Glomerular visceral epithelial cell (primary cell): ENCODE measurements around the gene PKN1.

Source experiments
- DNase-seq: peaks from one replicate; pipeline ENCODE4 v3.0.0-alpha.2; 2016; ENCODE audit errors: extremely low spot score

PKN1 gene

GRCh38 chr19:14514215-14514863 lies 81.2 kb downstream of the PKN1 start:
- DNase-seq = no peak

DNA sequence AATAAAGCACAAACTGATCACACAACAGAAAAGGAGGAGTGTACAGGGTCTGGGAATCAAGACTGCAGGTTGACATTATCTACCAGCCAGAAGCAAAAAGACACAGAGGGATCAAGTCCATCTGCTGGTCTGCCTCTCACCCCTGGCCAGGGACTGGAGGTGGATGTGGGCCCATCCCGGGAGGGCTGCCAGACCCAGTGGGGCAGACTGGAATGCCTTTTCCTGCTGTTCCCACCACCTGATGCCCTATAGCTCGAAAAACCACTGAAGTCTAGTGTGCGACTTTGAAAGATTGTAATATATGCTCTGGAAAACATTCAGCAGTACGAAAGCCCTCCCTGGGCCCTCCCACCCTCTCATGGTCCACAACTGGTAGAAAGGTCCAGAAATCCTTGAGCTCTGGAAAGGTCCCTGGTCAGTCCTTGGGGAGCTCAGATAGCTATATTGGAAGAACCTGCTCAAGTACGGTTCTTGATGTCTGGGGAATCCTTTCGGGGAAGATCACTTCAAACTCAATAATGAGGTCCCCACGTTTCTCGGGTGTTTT lies 82.5 kb downstream of the PKN1 start:
- DNase-seq = no peak

GRCh38 chr19:14516048-14516534 lies 83.0 kb downstream of the PKN1 start:
- no peak for DNase-seq

DNA sequence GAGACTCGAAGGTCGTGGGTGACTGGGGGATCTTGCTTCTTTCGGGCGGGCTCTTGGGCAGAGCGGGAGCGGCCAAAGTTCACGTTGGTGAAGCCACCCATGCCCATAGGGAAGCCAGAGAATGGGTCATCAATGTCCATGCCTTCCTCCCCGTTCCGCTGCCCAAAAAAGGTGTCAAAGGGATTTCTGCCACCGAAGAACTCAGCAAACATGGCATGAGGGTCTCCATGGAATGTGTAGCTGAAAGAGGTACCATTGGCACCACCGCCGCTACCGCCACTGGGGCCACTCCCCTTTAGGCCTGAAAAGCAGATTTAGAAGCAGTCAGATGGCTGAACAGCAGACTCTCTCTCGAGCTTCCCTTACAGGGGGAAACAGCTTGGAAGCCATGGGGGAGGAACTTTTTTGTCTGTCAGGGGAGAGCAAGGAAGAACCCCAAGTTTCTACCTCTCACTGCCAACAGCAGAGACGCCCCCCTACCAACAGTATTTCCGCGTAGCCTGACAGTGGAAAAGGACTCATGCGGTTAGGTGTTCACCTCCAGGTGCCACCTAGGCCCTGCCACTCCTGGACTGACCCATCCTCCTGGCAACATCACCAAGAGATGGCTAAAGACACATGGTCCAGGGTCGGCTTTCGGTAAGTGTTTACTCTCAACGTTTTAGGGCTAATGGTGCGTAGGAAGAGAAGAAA lies 83.8 kb downstream of the PKN1 start:
- no peak for DNase-seq

DNA sequence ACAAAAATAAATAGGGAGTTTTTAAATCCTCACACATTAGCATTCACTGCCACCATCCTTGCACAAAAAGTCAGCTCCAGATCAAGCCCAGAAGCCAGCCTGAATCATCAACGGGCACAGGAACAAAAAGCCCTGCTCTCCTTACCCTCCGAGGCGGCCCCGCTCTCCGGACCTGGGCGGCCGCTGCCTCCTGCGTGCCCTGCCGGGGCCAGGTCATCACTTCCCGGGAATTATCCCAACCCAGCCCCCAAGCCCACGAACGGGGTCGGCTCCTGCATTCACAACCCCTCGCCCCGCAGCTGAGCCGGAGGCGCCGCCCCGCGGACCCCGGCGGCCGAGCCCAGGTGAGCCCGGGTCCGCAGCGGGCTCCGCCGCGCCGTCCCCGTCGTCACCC lies 84.3 kb downstream of the PKN1 start:
- DNase-seq = no peak

- DNase-seq = peak; percentile 78
Measured at GRCh38 chr19:14517840-14518505, 84.9 kb downstream of the PKN1 start, which contains the start of gene DNAJB1. DNAJB1 (minus strand) TSS chr19:14518397; CDS start chr19:14518349, 48 bp downstream.

DNA sequence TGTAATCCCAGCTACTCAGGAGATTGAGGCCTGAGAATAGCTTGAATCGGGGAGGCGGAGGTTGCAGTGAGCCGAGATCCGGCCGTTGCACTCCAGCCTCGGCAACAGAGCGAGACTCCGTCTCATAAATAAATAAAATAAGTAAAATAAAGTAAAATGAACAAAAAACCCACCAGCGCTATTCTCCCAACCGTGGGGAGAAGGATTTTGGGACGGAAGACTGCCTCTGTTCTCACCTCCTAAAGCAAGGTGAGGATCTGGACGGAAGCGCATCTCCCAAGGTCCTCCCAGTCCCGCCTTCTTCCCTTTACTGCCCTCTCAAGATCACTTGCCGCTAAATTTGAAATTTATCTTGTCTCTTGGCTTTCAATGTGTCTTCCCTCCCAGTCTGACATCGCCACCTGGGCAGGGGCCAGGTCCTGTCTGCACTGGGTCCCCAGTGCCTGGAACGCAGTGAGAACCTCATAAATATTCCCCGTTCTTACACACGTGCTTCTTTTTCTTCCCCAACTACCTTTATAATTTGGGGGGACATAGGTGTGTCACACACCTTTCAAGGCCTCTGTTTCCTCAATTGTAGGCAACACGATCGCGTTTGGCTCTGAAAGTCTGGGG lies 86.2 kb downstream of the PKN1 start:
- DNase-seq = no peak

DNA sequence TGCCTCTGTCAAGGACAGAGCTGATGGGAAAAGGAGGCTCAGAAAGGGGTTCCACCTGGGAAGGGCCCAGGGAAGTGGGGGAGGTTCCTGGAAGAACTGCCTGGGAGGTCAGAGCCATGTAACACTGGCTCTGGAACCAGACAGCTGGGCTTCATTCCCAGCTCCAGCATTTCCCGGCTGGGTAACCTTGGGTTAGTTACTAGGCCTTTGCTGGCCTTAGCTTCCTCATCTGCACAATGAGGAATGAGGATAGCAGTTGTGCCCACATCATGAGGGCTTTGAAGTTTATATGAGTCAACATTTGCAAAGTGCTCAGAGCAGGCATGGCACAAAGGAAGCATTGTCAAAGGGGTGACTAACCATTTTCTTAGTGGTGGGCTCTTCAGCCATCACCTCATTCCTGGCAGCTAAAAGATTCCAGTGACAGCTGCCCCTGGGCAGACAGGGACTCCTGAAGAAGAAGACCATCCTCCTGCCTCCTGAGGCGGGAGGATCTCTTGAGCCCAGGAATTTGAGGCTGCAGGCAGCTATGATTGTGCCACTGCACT lies 86.8 kb downstream of the PKN1 start:
- peak; percentile 87 for DNase-seq

GRCh38 chr19:14520543-14520942 lies 87.4 kb downstream of the PKN1 start:
- no peak for DNase-seq
